DND-41 (cell line): ENCODE results near the gene KCNAB1.

Experiments used
- ATAC-seq: fragments of 200-7000 bp; cut with Tn5 transposase; 3 replicates; pipeline ENCODE4 v1.9.1; 2021; ENCODE audit warnings: low read depth; ENCODE audit not compliant: insufficient read depth
- DNase-seq: peaks from one replicate; pipeline ENCODE4 v3.0.0-alpha.2; 2020
- H2AFZ ChIP-seq: 2 replicates; pipeline ENCODE4 v1.6.0; 2012; ENCODE audit warnings: low read depth, low read length
- H3K27ac ChIP-seq: 2 replicates; pipeline ENCODE4 v1.5.1; 2012; ENCODE audit warnings: low read length, inconsistent platforms
- H3K27me3 ChIP-seq: fragments of 200-600 bp; sonication (generic); 2 replicates; pipeline ENCODE4 v1.6.0; 2012; ENCODE audit warnings: low read length, mild to moderate bottlenecking, inconsistent platforms; ENCODE audit not compliant: insufficient read depth, poor library complexity
- H3K36me3 ChIP-seq: 2 replicates; pipeline ENCODE4 v1.5.1; 2012; ENCODE audit warnings: low read length, inconsistent platforms; ENCODE audit not compliant: insufficient read depth
- H3K4me1 ChIP-seq: 2 replicates; pipeline ENCODE4 v1.5.1; 2012; ENCODE audit warnings: mild to moderate bottlenecking, low read length; ENCODE audit not compliant: insufficient read depth
- H3K4me2 ChIP-seq: 2 replicates; pipeline ENCODE4 v1.6.0; 2012; ENCODE audit warnings: mild to moderate bottlenecking, moderate library complexity, low read length, inconsistent platforms; ENCODE audit not compliant: insufficient read depth
- H3K4me3 ChIP-seq, 2 experiments: fragments of 200-600 bp in 1 of 2; shearing (Covaris generic) in 1 of 2; 2 replicates each; pipeline ENCODE4 v1.5.1; 2012 to 2016; ENCODE audit warnings: inconsistent platforms in 2 of 2, low read length in 2 of 2, mild to moderate bottlenecking in 2 of 2, low read depth in 1 of 2, moderate library complexity in 1 of 2
- H3K79me2 ChIP-seq: 2 replicates; pipeline ENCODE4 v1.6.0; 2012; ENCODE audit warnings: low read length, inconsistent platforms; ENCODE audit not compliant: insufficient read depth
- H3K9ac ChIP-seq: 2 replicates; pipeline ENCODE4 v1.6.0; 2012; ENCODE audit warnings: low read depth, mild to moderate bottlenecking, inconsistent platforms, low read length, moderate library complexity
- H3K9me3 ChIP-seq: 2 replicates; pipeline ENCODE4 v1.5.1; 2012; ENCODE audit warnings: low read length, moderate library complexity, mild to moderate bottlenecking, inconsistent platforms; ENCODE audit not compliant: insufficient read depth, severe bottlenecking
- H4K20me1 ChIP-seq: 2 replicates; pipeline ENCODE4 v1.6.0; 2012; ENCODE audit warnings: low read length; ENCODE audit not compliant: insufficient read depth
- CTCF ChIP-seq: IDR thresholded peaks from 2 replicates; pipeline ENCODE4 v1.5.1; 2012; ENCODE audit warnings: borderline replicate concordance, low read length, moderate library complexity, mild to moderate bottlenecking; ENCODE audit not compliant: poor library complexity, severe bottlenecking; ENCODE audit errors: extremely low read depth
- EZH2 ChIP-seq: IDR thresholded peaks from 3 replicates; pipeline ENCODE4 v1.6.1; 2012; ENCODE audit warnings: borderline replicate concordance, low read depth, mild to moderate bottlenecking, moderate library complexity, low read length, inconsistent platforms; ENCODE audit not compliant: severe bottlenecking

The KCNAB1 gene

GRCh38 chr3:156433910-156434309 lies 313.5 kb downstream of the KCNAB1 start:
- no peak overlapping the region for H3K4me2 ChIP-seq
- no peak for DNase-seq
- no peak for ATAC-seq
- H3K36me3 ChIP-seq: no peaks in the 10 kb centered on the region
- TF ChIP-seq CTCF (no peak), EZH2 (no peak)
- H2AFZ ChIP-seq: no peak overlapping the region
- no peak overlapping the region for H3K9ac ChIP-seq
- H3K9me3 ChIP-seq: no peaks in the 10 kb centered on the region
- peaks cover 9% of the 10 kb centered on the region for H3K27me3 ChIP-seq
- no peak overlapping the region for H3K27ac ChIP-seq
- no peaks in the 10 kb centered on the region for H4K20me1 ChIP-seq
- no peak overlapping the region for H3K4me3 ChIP-seq
- no peaks in the 10 kb centered on the region for H3K4me1 ChIP-seq
- no peaks in the 10 kb centered on the region for H3K79me2 ChIP-seq

- Histone ChIP-seq H3K4me1 (no peaks in the 10 kb centered on the region), H3K9ac (no peak overlapping the region), H3K36me3 (no peaks in the 10 kb centered on the region), H3K4me3 (no peak overlapping the region), H3K27me3 (peaks cover 9% of the 10 kb centered on the region), H4K20me1 (no peaks in the 10 kb centered on the region), H3K4me2 (no peak overlapping the region), H3K79me2 (no peaks in the 10 kb centered on the region), H3K27ac (no peak overlapping the region), H3K9me3 (no peaks in the 10 kb centered on the region), H2AFZ (no peak overlapping the region)
- ATAC-seq: no peak
- DNase-seq: no peak
- no peak for TF ChIP-seq CTCF
- no peak for TF ChIP-seq EZH2
Observed at GRCh38 chr3:156434921-156435320, 314.5 kb downstream of the KCNAB1 start.

- DNase-seq (no peak), ATAC-seq (no peak)
- H3K4me2 ChIP-seq: no peak overlapping the region
- no peak overlapping the region for H2AFZ ChIP-seq
- H3K4me1 ChIP-seq: no peaks in the 10 kb centered on the region
- H3K27ac ChIP-seq: no peak overlapping the region
- no peak overlapping the region for H3K9ac ChIP-seq
- H3K9me3 ChIP-seq: no peaks in the 10 kb centered on the region
- no peaks in the 10 kb centered on the region for H3K36me3 ChIP-seq
- H3K79me2 ChIP-seq: no peaks in the 10 kb centered on the region
- no peaks in the 10 kb centered on the region for H4K20me1 ChIP-seq
- peaks cover 16% of the 10 kb centered on the region for H3K27me3 ChIP-seq
- no peak overlapping the region for H3K4me3 ChIP-seq
- no peak for TF ChIP-seq CTCF
- TF ChIP-seq EZH2: no peak
Observed at GRCh38 chr3:156443079-156443478, 322.7 kb downstream of the KCNAB1 start.
